Measurements from ENCODE around the gene MED25.

Gene MED25

DNA sequence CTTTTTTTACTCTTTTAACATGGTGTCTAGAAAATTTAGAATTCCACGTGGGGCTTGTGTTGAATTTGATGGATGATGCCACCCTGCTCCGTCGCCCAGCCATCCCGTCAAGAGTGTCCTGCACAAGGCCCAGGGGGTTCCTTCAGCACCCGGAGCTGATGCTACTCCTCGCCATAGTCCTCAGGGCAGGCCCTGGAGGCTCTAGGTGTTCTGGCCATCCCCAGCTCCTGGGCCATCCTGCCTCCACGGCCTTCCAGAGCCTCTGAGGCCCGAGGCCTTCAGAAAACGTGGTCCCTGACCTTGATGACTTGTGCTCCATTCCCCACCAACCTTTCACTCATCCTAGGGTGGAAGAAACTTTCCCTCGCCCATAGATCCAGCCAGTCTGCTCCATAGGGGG, 55.7 kb downstream of the MED25 start:
- no peak for DNase-seq (ENCODE audit: low read depth in 2 of 2)

DNA sequence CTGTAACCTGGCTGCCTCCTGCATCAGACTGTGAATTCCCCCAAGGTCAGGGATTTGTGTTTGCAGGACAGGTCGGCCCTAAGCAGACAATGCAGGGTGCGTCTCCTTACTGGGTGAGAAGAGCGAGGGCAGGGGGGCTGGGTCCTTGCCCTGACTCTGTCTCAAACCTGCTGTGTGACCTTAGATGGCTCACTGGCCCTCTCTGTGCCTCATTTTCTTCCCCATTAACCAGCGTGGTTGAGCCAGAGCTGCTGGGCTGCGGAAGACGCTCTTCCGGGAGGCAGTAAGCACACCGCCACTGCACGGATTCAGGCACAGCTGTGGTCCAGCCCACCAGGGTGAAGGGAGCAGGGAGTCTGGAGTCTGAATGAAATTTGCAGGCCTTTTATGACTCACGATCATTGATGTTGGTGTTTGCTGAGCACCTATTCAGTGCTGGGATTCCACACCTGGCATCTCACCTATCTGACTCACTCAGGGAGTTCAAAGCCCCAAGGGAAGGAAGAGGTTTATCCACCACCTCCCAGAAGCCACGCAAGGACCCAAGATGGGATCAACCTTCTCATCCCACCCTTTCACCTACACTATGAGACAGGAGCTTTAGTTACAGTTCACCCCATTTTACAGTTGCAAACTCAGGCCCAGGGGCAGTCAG, 56.5 kb downstream of the MED25 start:
- DNase-seq (ENCODE audit: low read depth in 2 of 2) = no peak

DNA sequence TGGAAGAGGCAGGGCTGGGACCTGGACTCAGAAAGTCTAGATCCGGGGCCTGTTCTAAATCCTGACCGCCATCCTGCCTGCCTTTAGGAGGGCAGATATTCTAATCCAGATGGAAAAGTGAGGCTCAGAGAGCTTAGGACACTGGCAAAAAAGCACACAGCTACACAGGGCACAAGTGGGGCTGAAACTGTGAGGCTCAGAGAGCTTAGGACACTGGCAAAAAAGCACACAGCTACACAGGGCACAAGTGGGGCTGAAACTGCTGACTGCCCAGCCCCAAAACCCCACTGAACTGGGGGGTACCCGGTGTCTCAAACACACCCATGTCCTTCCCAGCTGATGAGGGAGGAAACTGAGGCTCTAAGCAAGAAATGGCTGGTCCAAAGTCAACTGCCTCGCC, 57.1 kb downstream of the MED25 start:
- no peak for DNase-seq (ENCODE audit: low read depth in 2 of 2)

GRCh38 chr19:49875857-49876421, 57.9 kb downstream of the MED25 start:
- DNase-seq (ENCODE audit: low read depth in 2 of 2) = no peak

GRCh38 chr19:49876422-49877019, 58.4 kb downstream of the MED25 start:
- peak; percentile 93 to 95 for DNase-seq (ENCODE audit: low read depth in 2 of 2)

DNA sequence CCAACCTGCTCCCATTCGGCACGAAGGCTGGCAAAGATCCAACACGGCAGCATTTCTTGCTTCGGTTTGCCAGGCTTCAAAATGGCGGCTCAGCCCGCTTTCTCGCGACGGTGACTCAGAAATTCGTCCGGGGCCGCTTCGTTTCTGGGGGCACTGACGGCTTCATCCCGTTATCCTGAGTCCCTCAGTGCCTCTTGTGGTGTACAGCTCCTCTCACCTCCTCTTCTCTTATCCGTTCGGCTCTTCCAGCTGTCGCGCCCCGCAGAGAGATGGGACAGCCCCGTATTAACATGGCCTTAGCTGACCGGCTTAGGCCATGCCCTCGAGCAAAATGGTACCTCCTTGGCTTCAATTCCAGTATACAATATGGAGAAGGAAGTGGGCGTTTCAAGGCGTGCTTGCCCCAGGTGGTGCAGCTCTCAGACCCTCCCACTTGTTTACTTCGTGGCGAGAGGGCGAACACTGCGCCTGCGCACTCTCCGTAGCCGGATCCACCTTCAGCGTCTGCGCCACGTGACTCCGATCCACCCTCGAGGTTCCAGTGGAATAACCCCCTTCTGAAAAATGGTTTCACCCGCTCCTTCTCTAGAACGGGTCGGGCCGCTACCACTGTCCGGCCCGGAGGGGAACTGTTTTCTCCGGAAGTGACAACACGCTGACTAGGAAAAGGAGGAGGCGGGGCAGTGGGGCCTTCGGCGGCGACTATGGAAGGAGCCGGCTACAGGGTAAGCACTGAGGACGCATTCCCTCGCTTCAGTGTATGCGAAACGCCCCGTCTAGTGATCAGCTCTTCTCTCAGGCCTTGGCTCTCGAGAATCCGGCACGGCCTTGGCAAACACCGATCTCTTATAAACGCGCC, 59.2 kb downstream of the MED25 start, which contains the start of the genes AKT1S1 and TBC1D17:
Gene AKT1S1 (minus strand): TSS at position 336 of the 859 bp plus-strand sequence. CDS start 4,060 bp downstream, outside the sequence.
Gene TBC1D17 (plus strand): TSS at position 683 of the 859 bp plus-strand sequence. CDS start 22 bp downstream, at position 705.
- DNase-seq (ENCODE audit: low read depth in 2 of 2) = peak; percentile 94 to 97

GRCh38 chr19:49877879-49878743, 60.0 kb downstream of the MED25 start:
- peak; percentile 97 to 99 for DNase-seq (ENCODE audit: low read depth in 2 of 2)

- DNase-seq (ENCODE audit: low read depth in 2 of 2) = no peak
These were observed 60.6 kb downstream of the MED25 start for GRCh38 chr19:49878744-49879070.

DNA sequence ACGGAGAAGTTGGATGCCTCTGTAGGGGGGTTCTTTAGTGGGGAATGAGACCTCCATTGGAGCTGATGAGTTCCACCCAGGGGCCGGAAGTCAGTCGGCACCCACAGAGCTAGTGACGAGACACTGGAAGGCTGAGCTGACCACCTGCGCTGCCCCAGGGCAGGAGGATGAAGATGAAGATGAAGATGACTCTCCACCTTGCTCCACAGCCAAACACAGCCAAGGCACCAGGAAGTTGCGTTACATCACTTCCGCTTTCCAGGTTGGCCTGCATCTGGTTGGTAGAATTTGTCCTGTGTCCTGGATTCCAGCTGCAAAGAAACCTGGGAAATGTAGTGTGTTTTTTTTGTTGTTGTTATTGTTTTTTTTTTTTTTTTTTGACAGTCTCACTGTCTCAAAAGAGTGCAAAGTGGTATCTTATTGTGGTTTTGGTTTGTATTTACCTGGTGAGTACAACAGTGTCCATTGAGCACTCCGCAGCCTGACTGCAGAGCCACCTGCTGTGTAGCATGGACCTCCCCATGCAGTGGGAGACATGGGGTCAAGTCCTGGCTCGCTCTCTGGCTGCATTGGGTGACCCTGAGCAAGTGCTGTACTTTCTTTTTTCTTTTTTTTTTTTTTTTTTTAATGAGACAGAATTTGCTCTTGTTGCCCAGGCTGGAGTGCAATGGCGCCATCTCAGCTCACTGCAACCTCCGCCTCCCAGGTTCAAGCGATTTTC, 61.3 kb downstream of the MED25 start:
- DNase-seq (ENCODE audit: low read depth in 2 of 2) = no peak

DNA sequence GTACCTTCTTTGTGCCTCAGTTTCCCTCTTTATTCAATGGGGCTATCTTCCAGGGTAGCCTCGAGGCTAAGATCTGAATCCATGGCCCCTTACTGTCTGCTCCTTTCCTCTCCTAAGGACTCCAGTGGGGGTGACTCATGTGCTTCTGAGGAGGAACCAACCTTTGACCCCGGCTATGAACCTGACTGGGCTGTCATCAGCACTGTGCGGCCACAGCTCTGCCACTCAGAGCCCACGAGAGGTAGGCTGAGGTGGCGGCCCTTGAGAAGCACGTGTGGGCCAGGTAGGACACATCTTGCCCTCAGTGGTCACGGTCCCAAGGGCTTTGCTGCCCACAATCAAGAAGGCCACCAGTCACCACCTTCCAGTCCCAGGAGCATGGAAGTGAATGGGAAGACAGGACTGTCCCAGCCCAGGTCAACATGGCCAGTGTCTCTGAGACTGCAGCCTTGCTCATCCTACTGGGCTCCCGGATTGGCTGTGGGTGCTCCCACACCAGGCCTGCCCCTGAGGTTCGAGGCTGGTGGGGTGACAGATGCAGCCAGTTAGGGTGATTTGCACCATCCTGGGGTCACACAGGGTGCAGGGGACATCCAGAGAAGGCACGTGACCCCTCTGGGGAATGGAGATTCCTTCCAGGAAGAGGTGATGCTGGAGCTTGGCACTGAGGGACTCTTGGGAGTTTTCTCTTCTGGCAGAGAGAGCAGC, 62.2 kb downstream of the MED25 start:
- DNase-seq (ENCODE audit: low read depth in 2 of 2) = no peak

GRCh38 chr19:49881186-49881585, 63.1 kb downstream of the MED25 start:
- no peak for DNase-seq (ENCODE audit: low read depth in 2 of 2)

GRCh38 chr19:49881672-49882394, 63.7 kb downstream of the MED25 start:
- no peak for DNase-seq (ENCODE audit: low read depth in 2 of 2)

GRCh38 chr19:49882643-49883042, 64.6 kb downstream of the MED25 start:
- no peak for DNase-seq (ENCODE audit: low read depth in 2 of 2)

- DNase-seq (ENCODE audit: low read depth in 2 of 2) = no peak
These were observed 65.0 kb downstream of the MED25 start for GRCh38 chr19:49883094-49883493.

DNA sequence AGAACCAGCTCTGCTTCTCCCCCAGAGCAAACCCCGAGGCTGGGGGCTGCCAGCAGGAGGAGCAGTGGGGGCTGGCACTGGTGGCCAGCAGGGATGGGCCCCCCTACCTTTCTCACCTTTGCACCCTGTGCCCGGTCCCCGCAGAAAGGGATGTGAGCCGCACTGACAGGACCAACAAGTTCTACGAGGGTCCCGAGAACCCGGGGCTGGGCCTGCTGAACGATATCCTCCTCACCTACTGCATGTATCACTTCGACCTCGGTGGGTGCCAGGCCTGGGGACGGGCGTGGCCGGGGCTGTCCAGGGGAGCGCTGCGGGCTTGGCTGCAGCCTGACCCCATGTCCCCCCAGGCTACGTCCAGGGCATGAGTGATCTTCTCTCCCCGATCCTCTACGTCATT, 66.0 kb downstream of the MED25 start:
- DNase-seq (ENCODE audit: low read depth in 2 of 2) = no peak

- DNase-seq (ENCODE audit: low read depth in 2 of 2) = no peak
These were observed 66.7 kb downstream of the MED25 start for GRCh38 chr19:49884760-49885159.

Data from stimulated activated CD4-positive, alpha-beta T cell treated with anti-CD3 and anti-CD28 coated beads, Interleukin-12 subunit alpha, Interleukin-12 subunit beta, amount 100 ng/mL, for 24 hours (primary cell).